PC-3 (cell line): ENCODE results near the gene ERFE. TPM values are rescaled to one million over a fixed set of nuclear protein-coding genes. Genes with fewer than 3 reads are reported as not detected.
A peak's percentile ranks its signal among the peaks of the same experiment; 100 is the strongest.

ENCODE experiments used
- ATAC-seq: fragments of 200-7000 bp; cut with Tn5 transposase; 2 replicates; pipeline ENCODE4 v1.9.1; 2020; ENCODE audit warnings: mild to moderate bottlenecking, moderate library complexity
- BruUV-seq: library from RNA; stranded (reverse); fragments of 400-500 nt; replicated peaks from 2 replicates; lab custom pipeline; 2021; lab: Mats Ljungman, UMichigan
- CTCF ChIA-PET: fragments of 300-600 bp; sonication (Branson Sonifier 250); formaldehyde crosslinking; loops from one replicate; lab custom pipeline; 2022; ENCODE audit warnings: antibody characterized with exemption; lab: Charles Lee
- POLR2A ChIA-PET: fragments of 300-600 bp; sonication (Branson Sonifier 250); formaldehyde crosslinking; loops from one replicate; lab custom pipeline; 2022; ENCODE audit warnings: antibody characterized with exemption; ENCODE audit not compliant: unreplicated experiment; lab: Charles Lee
- DNase-seq: peaks from one replicate; pipeline ENCODE4 v3.0.0-alpha.2; 2015
- H2AFZ ChIP-seq: fragments of 300-600 bp; sonication (generic); 2 replicates; pipeline ENCODE4 v1.6.0; 2016; ENCODE audit warnings: antibody characterized with exemption, low read length
- H3F3A ChIP-seq: fragments of 300-600 bp; sonication (generic); one replicate; pipeline ENCODE4 v1.6.0; 2017; ENCODE audit warnings: antibody characterized with exemption, low read length, control low read depth, mild to moderate bottlenecking; ENCODE audit not compliant: unreplicated experiment
- H3K27ac ChIP-seq: fragments of 300-600 bp; sonication (generic); 2 replicates; pipeline ENCODE4 v1.5.1; 2016; ENCODE audit warnings: mild to moderate bottlenecking, low read length
- H3K27me3 ChIP-seq: fragments of 300-600 bp; sonication (generic); 2 replicates; pipeline ENCODE4 v1.6.1; 2016; ENCODE audit warnings: low read length, mixed read lengths
- H3K36me3 ChIP-seq: fragments of 300-600 bp; sonication (generic); 2 replicates; pipeline ENCODE4 v1.6.1; 2016; ENCODE audit warnings: low read depth, mixed run types, low read length, mixed read lengths
- H3K4me1 ChIP-seq: fragments of 300-600 bp; sonication (generic); 2 replicates; pipeline ENCODE4 v1.5.1; 2016; ENCODE audit warnings: low read length; ENCODE audit not compliant: insufficient read depth
- H3K4me2 ChIP-seq: fragments of 300-600 bp; sonication (generic); 2 replicates; pipeline ENCODE4 v1.6.0; 2016; ENCODE audit warnings: low read length
- H3K4me3 ChIP-seq: fragments of 300-600 bp; sonication (generic); 2 replicates; pipeline ENCODE4 v1.5.1; 2016; ENCODE audit warnings: mild to moderate bottlenecking, low read length, mixed read lengths
- H3K79me2 ChIP-seq: fragments of 300-600 bp; sonication (generic); 2 replicates; pipeline ENCODE4 v1.6.1; 2017; ENCODE audit warnings: low read length, mixed read lengths
- H3K9ac ChIP-seq: fragments of 300-600 bp; sonication (generic); 2 replicates; pipeline ENCODE4 v1.6.0; 2016; ENCODE audit warnings: mild to moderate bottlenecking, low read length
- H3K9me2 ChIP-seq: fragments of 300-600 bp; sonication (generic); replicated peaks from 2 replicates; pipeline ENCODE4 v1.6.1; 2016; ENCODE audit warnings: mixed run types, low read length, mixed read lengths
- H3K9me3 ChIP-seq: fragments of 300-600 bp; sonication (generic); 2 replicates; pipeline ENCODE4 v1.6.1; 2016; ENCODE audit warnings: low read length, mixed read lengths
- H4K20me1 ChIP-seq: fragments of 300-600 bp; sonication (generic); 2 replicates; pipeline ENCODE4 v1.6.1; 2016; ENCODE audit warnings: low read length, mixed read lengths
- CTCF ChIP-seq: fragments of 300-600 bp; sonication (generic); conservative IDR thresholded peaks from 2 replicates; pipeline ENCODE4 v1.5.1; 2017; ENCODE audit warnings: antibody characterized with exemption, low read depth, mild to moderate bottlenecking, low read length
- EZH2 ChIP-seq: fragments of 300-600 bp; sonication (generic); IDR thresholded peaks from one replicate; pipeline ENCODE4 v1.6.1; 2017; ENCODE audit warnings: antibody characterized with exemption, mild to moderate bottlenecking, low read length; ENCODE audit not compliant: unreplicated experiment
- EZH2phosphoT487 ChIP-seq: fragments of 300-600 bp; sonication (generic); IDR thresholded peaks from 2 replicates; pipeline ENCODE4 v1.6.1; 2018; ENCODE audit warnings: mild to moderate bottlenecking, antibody characterized with exemption, low read length, borderline replicate concordance
- intact Hi-C: fragments of 100-400 bp; cut with micrococcal nuclease; formaldehyde crosslinking; loops from 2 replicates; pipeline ENCODE4 v1.9.0; 2023
- total RNA-seq: library from RNA; depleted of rRNA; stranded (reverse); fragments of >200 nt; gene quantifications from 2 replicates; pipeline ENCODE4 v1.2.3, GENCODE V29; 2014

The ERFE gene
- total RNA-seq, 1 experiment from 2014 or later, result 7.4 TPM

- DNase-seq (no peak), ATAC-seq (no peak)
- Histone ChIP-seq H3K4me2 (no peak overlapping the region), H3K9ac (no peak overlapping the region), H3K36me3 (peaks cover 7% of the 10 kb centered on the region; the same call in 1 of the 2 replicates), H3K79me2 (no peaks in the 10 kb centered on the region), H2AFZ (no peak overlapping the region), H4K20me1 (no peaks in the 10 kb centered on the region), H3K9me2 (no peaks in the 10 kb centered on the region), H3K4me3 (no peak overlapping the region), H3K27me3 (no peaks in the 10 kb centered on the region), H3F3A (no peaks in the 10 kb centered on the region), H3K27ac (peak overlapping the region; percentile 73), H3K9me3 (no peaks in the 10 kb centered on the region), H3K4me1 (peaks cover 25% of the 10 kb centered on the region)
- CTCF ChIA-PET, result no interaction called here
- no peak for TF ChIP-seq CTCF
- no peak for TF ChIP-seq EZH2phosphoT487
- no peak for TF ChIP-seq EZH2
- POLR2A ChIA-PET, result no interaction called here
- intact Hi-C loops, result no loop called here
- BruUV-seq, result no TSS peak
These were observed 9.7 kb downstream of the ERFE start for GRCh38 chr2:238168196-238169047.

GRCh38 chr2:238169048-238169707 is 10.4 kb downstream of the ERFE start:
- no peak overlapping the region for H3K4me2 ChIP-seq
- ATAC-seq, result peak; percentile 20; the same call in 1 of the 2 replicates

More at GRCh38 chr2:238169048-238169707, 10.4 kb downstream of the ERFE start:
- Histone ChIP-seq H2AFZ (no peak overlapping the region), H3K27ac (peak overlapping the region; percentile 73), H3K36me3 (peaks cover 9% of the 10 kb centered on the region; the same call in 1 of the 2 replicates), H3K4me3 (no peak overlapping the region), H3K4me1 (peaks cover 25% of the 10 kb centered on the region), H3K9me2 (no peaks in the 10 kb centered on the region), H3F3A (no peaks in the 10 kb centered on the region), H3K27me3 (no peaks in the 10 kb centered on the region), H3K79me2 (no peaks in the 10 kb centered on the region), H3K9ac (no peak overlapping the region), H3K9me3 (no peaks in the 10 kb centered on the region), H4K20me1 (no peaks in the 10 kb centered on the region)
- intact Hi-C loops, result no loop called here
- CTCF ChIA-PET, result no interaction called here
- POLR2A ChIA-PET, result no interaction called here
- no peak for TF ChIP-seq EZH2
- TF ChIP-seq CTCF, result no peak
- TF ChIP-seq EZH2phosphoT487, result no peak
- TSS peak; percentile 66 for BruUV-seq
- DNase-seq, result peak; percentile 29
